Stimulated activated CD4-positive, alpha-beta T cell treated with anti-CD3 and anti-CD28 coated beads, Interleukin-12 subunit alpha, Interleukin-12 subunit beta, amount 100 ng/mL, for 24 hours (primary cell): ENCODE data around the gene DBP.
A peak's percentile ranks its signal among the peaks of the same experiment; 100 is the strongest.

Experiments
- DNase-seq, 2 experiments: peaks; one replicate each; pipeline ENCODE4 v3.0.0-alpha.2; 2020; ENCODE audit warnings: low read depth in 2 of 2

DBP gene

GRCh38 chr19:48627201-48627864 lies 9.8 kb downstream of the DBP start:
- DNase-seq = no peak

- no peak for DNase-seq
Measured at GRCh38 chr19:48625891-48626327, 11.3 kb downstream of the DBP start.

- DNase-seq = no peak
Measured at GRCh38 chr19:48624791-48625723, 12.1 kb downstream of the DBP start.

GRCh38 chr19:48624067-48624594 lies 13.0 kb downstream of the DBP start:
- DNase-seq = peak; percentile 94 to 98

GRCh38 chr19:48623556-48624066 lies 13.6 kb downstream of the DBP start:
- no peak for DNase-seq

GRCh38 chr19:48619692-48620585 lies 17.2 kb downstream of the DBP start:
- DNase-seq = no peak

- DNase-seq = peak; percentile 90 to 94
Measured at GRCh38 chr19:48618916-48619691, 18.1 kb downstream of the DBP start, which contains the start of the genes RPL18 and SPHK2. Gene RPL18 (minus strand): TSS chr19:48619178. CDS start chr19:48619143, 35 bp downstream. Gene SPHK2 (plus strand): TSS chr19:48619506. CDS start chr19:48620515, 1,009 bp downstream.

- no peak for DNase-seq
Measured at GRCh38 chr19:48618278-48618915, 18.8 kb downstream of the DBP start.

- DNase-seq = no peak
Measured at GRCh38 chr19:48617146-48617937, 19.8 kb downstream of the DBP start.

GRCh38 chr19:48616491-48617056 lies 20.6 kb downstream of the DBP start:
- DNase-seq = no peak

GRCh38 chr19:48616041-48616436 lies 21.1 kb downstream of the DBP start:
- DNase-seq = no peak

GRCh38 chr19:48615231-48616040 lies 21.7 kb downstream of the DBP start:
- DNase-seq = no peak

GRCh38 chr19:48614436-48615230 lies 22.5 kb downstream of the DBP start, which contains the start of gene FAM83E:
Gene FAM83E (minus strand): TSS chr19:48615076. CDS start chr19:48613372, 1,704 bp downstream.
- no peak for DNase-seq

GRCh38 chr19:48613852-48614435 lies 23.2 kb downstream of the DBP start:
- no peak for DNase-seq

- no peak for DNase-seq
Measured at GRCh38 chr19:48613024-48613851, 23.9 kb downstream of the DBP start.

GRCh38 chr19:48611872-48612271 lies 25.3 kb downstream of the DBP start:
- DNase-seq = no peak
